ENCODE measurements around the gene ALKBH5. TPM values are rescaled to one million over a fixed set of nuclear protein-coding genes. Genes with fewer than 3 reads are reported as not detected.
A peak's percentile ranks its signal among the peaks of the same experiment; 100 is the strongest.

ALKBH5 gene
- polyA plus RNA-seq, 2 of the 4 experiments (the other 2 are of a cell fraction), result 57.9 to 105 TPM

GRCh38 chr17:18241229-18241871 is 57.7 kb downstream of the ALKBH5 start:
- DNase-seq (ENCODE audit: low read depth in 1 of 2, low spot score in 1 of 2), result no peak
- no peaks in the 10 kb centered on the region for H3K4me1 ChIP-seq
- H3K4me2 ChIP-seq, result no peak overlapping the region
- ChIA-PET CTCF (no interaction called here), POLR2A (no interaction called here)
- FAIRE-seq, result no peak
- no peak overlapping the region for H3K4me3 ChIP-seq
- no peak overlapping the region for H3K27ac ChIP-seq
- no peaks in the 10 kb centered on the region for H3K9me3 ChIP-seq
- WGBS (ENCODE audit: missing lambda C conversion rate), result 91% methylated on average over 26 of the region's 28 CpGs
- peak; percentile 17 to 18; a peak in 3 of 6 replicates for ATAC-seq
- TF ChIP-seq PHF8 (IDR thresholded peaks at IDR 0.05; ENCODE audit: borderline replicate concordance, low read depth), result no peak
- no peak for TF ChIP-seq CBX8 (IDR thresholded peaks at IDR 0.05)
- TF ChIP-seq FOSL2 (IDR thresholded peaks at IDR 0.05), result no peak
- TF ChIP-seq FOSL2 (CRISPR knock-in tag; IDR thresholded peaks at IDR 0.05), result no peak
- TF ChIP-seq, protein P1, sequence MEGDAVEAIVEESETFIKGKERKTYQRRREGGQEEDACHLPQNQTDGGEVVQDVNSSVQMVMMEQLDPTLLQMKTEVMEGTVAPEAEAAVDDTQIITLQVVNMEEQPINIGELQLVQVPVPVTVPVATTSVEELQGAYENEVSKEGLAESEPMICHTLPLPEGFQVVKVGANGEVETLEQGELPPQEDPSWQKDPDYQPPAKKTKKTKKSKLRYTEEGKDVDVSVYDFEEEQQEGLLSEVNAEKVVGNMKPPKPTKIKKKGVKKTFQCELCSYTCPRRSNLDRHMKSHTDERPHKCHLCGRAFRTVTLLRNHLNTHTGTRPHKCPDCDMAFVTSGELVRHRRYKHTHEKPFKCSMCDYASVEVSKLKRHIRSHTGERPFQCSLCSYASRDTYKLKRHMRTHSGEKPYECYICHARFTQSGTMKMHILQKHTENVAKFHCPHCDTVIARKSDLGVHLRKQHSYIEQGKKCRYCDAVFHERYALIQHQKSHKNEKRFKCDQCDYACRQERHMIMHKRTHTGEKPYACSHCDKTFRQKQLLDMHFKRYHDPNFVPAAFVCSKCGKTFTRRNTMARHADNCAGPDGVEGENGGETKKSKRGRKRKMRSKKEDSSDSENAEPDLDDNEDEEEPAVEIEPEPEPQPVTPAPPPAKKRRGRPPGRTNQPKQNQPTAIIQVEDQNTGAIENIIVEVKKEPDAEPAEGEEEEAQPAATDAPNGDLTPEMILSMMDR (IDR thresholded peaks at IDR 0.05), result no peak
- TF ChIP-seq ZFP36 (IDR thresholded peaks at IDR 0.05; ENCODE audit: borderline replicate concordance, partially characterized antibody), result no peak
- no peak for TF ChIP-seq ZNF302 (CRISPR knock-in tag; IDR thresholded peaks at IDR 0.05)
- no peak for TF ChIP-seq HDAC2 (IDR thresholded peaks at IDR 0.05)

GRCh38 chr17:18245038-18245776 is 61.6 kb downstream of the ALKBH5 start:
- WGBS (ENCODE audit: missing lambda C conversion rate), result 92% methylated on average over 21 of the region's 21 CpGs
- H3K9me3 ChIP-seq, result no peaks in the 10 kb centered on the region
- no peak overlapping the region for H3K27ac ChIP-seq
- DNase-seq (ENCODE audit: low read depth in 1 of 2, low spot score in 1 of 2) (no peak), FAIRE-seq (no peak), ATAC-seq (no peak)
- CTCF ChIA-PET, result no interaction called here
- POLR2A ChIA-PET, result no interaction called here
- no peak overlapping the region for H3K4me3 ChIP-seq
- no peak overlapping the region for H3K4me2 ChIP-seq
- H3K4me1 ChIP-seq, result peaks cover 10% of the 10 kb centered on the region; the same call in 2 of the 3 replicates
- TF ChIP-seq CBX8 (IDR thresholded peaks at IDR 0.05) (no peak), POLR2A (IDR thresholded peaks at IDR 0.05; ENCODE audit: low read length) (no peak), RNF2 (IDR thresholded peaks at IDR 0.05; ENCODE audit: borderline replicate concordance, low read depth) (no peak), CHD4 (IDR thresholded peaks at IDR 0.05; ENCODE audit: borderline replicate concordance) (no peak), EHF (CRISPR knock-in tag; IDR thresholded peaks at IDR 0.05) (no peak), KDM1A (IDR thresholded peaks at IDR 0.05; ENCODE audit: low read depth) (no peak), NFE2L2 (conservative IDR thresholded peaks at IDR 0.05; ENCODE audit: low read length) (no peak), CBX2 (IDR thresholded peaks at IDR 0.05; ENCODE audit: borderline replicate concordance, low read depth) (no peak), CEBPB (IDR thresholded peaks at IDR 0.05) (no peak), POLR2AphosphoS2 (conservative IDR thresholded peaks at IDR 0.05; ENCODE audit: low read length) (no peak; the same call in 1 of the 2 replicates), CHD2 (IDR thresholded peaks at IDR 0.05; ENCODE audit: low read length, partially characterized antibody) (no peak), TFCP2L1 (CRISPR knock-in tag; IDR thresholded peaks at IDR 0.05) (no peak), ZSCAN20 (CRISPR knock-in tag; IDR thresholded peaks at IDR 0.05) (no peak), RARB (CRISPR knock-in tag; IDR thresholded peaks at IDR 0.05) (no peak), EP300 (IDR thresholded peaks at IDR 0.05) (no peak), RCOR1 (IDR thresholded peaks at IDR 0.05; ENCODE audit: low read depth, low read length) (no peak), EHMT2 (IDR thresholded peaks at IDR 0.05; ENCODE audit: low read depth) (no peak), MAZ (IDR thresholded peaks at IDR 0.05; ENCODE audit: borderline replicate concordance, low read depth, low read length) (no peak)
- TF ChIP-seq, protein P2, sequence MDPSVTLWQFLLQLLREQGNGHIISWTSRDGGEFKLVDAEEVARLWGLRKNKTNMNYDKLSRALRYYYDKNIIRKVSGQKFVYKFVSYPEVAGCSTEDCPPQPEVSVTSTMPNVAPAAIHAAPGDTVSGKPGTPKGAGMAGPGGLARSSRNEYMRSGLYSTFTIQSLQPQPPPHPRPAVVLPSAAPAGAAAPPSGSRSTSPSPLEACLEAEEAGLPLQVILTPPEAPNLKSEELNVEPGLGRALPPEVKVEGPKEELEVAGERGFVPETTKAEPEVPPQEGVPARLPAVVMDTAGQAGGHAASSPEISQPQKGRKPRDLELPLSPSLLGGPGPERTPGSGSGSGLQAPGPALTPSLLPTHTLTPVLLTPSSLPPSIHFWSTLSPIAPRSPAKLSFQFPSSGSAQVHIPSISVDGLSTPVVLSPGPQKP (IDR thresholded peaks at IDR 0.05; ENCODE audit: low read depth, low read length), result no peak
- TF ChIP-seq, protein P3, sequence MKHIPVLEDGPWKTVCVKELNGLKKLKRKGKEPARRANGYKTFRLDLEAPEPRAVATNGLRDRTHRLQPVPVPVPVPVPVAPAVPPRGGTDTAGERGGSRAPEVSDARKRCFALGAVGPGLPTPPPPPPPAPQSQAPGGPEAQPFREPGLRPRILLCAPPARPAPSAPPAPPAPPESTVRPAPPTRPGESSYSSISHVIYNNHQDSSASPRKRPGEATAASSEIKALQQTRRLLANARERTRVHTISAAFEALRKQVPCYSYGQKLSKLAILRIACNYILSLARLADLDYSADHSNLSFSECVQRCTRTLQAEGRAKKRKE (CRISPR knock-in tag; IDR thresholded peaks at IDR 0.05; ENCODE audit: low read depth), result no peak
